GM12878 (cell line): Measurements from ENCODE around the gene CTRB1. TPM values are rescaled to one million over a fixed set of nuclear protein-coding genes. Genes with fewer than 3 reads are reported as not detected.

Experiments used
- ATAC-seq: fragments of 200-7000 bp; cut with Tn5 transposase; 3 replicates; pipeline ENCODE4 v1.9.1; 2020; ENCODE audit warnings: mild to moderate bottlenecking, moderate library complexity
- BruUV-seq: library from RNA; stranded (reverse); fragments of 400-500 nt; replicated peaks from 2 replicates; lab custom pipeline; 2021; lab: Mats Ljungman, UMichigan
- CTCF ChIA-PET: fragments of 300-600 bp; sonication (Branson Sonifier 250); formaldehyde crosslinking; extraction: SDS; loops from one replicate; lab custom pipeline; 2021; ENCODE audit warnings: inconsistent platforms; lab: Yijun Ruan, JAX
- POLR2A ChIA-PET: fragments of 350-600 bp; formaldehyde crosslinking; extraction: SDS; loops from one replicate; lab custom pipeline; 2021; ENCODE audit warnings: inconsistent platforms; lab: Charles Lee
- RAD21 ChIA-PET: fragments of 300-600 bp; sonication (Branson Sonifier 250); formaldehyde crosslinking; loops from one replicate; lab custom pipeline; 2023; ENCODE audit warnings: antibody characterized with exemption; ENCODE audit not compliant: unreplicated experiment; lab: Charles Lee
- SMC1A ChIA-PET: fragments of 300-600 bp; sonication (Branson Sonifier 250); formaldehyde crosslinking; loops from one replicate; lab custom pipeline; 2023; ENCODE audit not compliant: unreplicated experiment, uncharacterized antibody; lab: Charles Lee
- DNase-seq: peaks from one replicate; pipeline ENCODE4 v3.0.0-alpha.2; 2011; ENCODE audit warnings: low read depth, low spot score
- FAIRE-seq: peaks from 3 replicates; lab custom pipeline; 2011; peaks lifted over from hg19 to GRCh38; lab: Jason Lieb, UNC
- H2AFZ ChIP-seq: 2 replicates; pipeline ENCODE4 v1.6.0; 2011; ENCODE audit warnings: low read depth, low read length, control low read depth; ENCODE audit not compliant: control insufficient read depth
- H3K27ac ChIP-seq: 2 replicates; pipeline ENCODE4 v1.5.1; 2011; ENCODE audit warnings: control low read depth; ENCODE audit not compliant: control insufficient read depth, insufficient read depth
- H3K27me3 ChIP-seq, 2 experiments: replicated peaks in 1 of 2; 2 replicates each; pipeline versions ENCODE4 v1.6.0 to v1.6.1; 2011; ENCODE audit warnings: low read length in 1 of 2; ENCODE audit not compliant: control insufficient read depth in 2 of 2, insufficient read depth in 2 of 2
- H3K36me3 ChIP-seq, 2 experiments: 2 replicates each; pipeline ENCODE4 v1.5.1; 2011; ENCODE audit warnings: low read length in 1 of 2; ENCODE audit not compliant: control insufficient read depth in 2 of 2, insufficient read depth in 2 of 2
- H3K4me1 ChIP-seq: 2 replicates; pipeline ENCODE4 v1.6.1; 2011; ENCODE audit warnings: mild to moderate bottlenecking, low read length, moderate library complexity, mixed read lengths; ENCODE audit not compliant: control insufficient read depth, insufficient read depth
- H3K4me2 ChIP-seq: 2 replicates; pipeline ENCODE4 v1.6.0; 2011; ENCODE audit warnings: control low read depth; ENCODE audit not compliant: control insufficient read depth, insufficient read depth
- H3K4me3 ChIP-seq: fragments of 200-600 bp; sonication (generic); 2 replicates; pipeline ENCODE4 v1.5.1; 2016
- H3K79me2 ChIP-seq: 2 replicates; pipeline ENCODE4 v1.6.0; 2011; ENCODE audit warnings: low read length; ENCODE audit not compliant: control insufficient read depth, insufficient read depth
- H3K9ac ChIP-seq: 2 replicates; pipeline ENCODE4 v1.8.0; 2011; ENCODE audit warnings: low read length, control low read depth, mixed read lengths; ENCODE audit not compliant: control insufficient read depth, insufficient read depth
- H3K9me3 ChIP-seq: replicated peaks from 3 replicates; pipeline ENCODE4 v1.5.1; 2011; ENCODE audit warnings: mild to moderate bottlenecking, low read length; ENCODE audit not compliant: control insufficient read depth, insufficient read depth
- H4K20me1 ChIP-seq: 2 replicates; pipeline ENCODE4 v1.6.0; 2011; ENCODE audit not compliant: control insufficient read depth, insufficient read depth
- CEBPB ChIP-seq, 2 experiments: fragments of 150-350 bp in 1 of 2; IDR thresholded peaks; 2 replicates each; pipeline ENCODE4 v1.6.1; 2012 to 2014; ENCODE audit warnings: low read depth in 2 of 2, low read length in 2 of 2, borderline replicate concordance in 1 of 2, inconsistent platforms in 1 of 2
- E4F1 ChIP-seq: fragments of 450-650 bp; IDR thresholded peaks from 2 replicates; pipeline ENCODE4 v1.6.1; 2018; ENCODE audit warnings: borderline replicate concordance, mild to moderate bottlenecking; ENCODE audit not compliant: partially characterized antibody
- ETV6 ChIP-seq, 2 experiments: fragments of 450-650 bp in 1 of 2; IDR thresholded peaks in 1 of 2; conservative IDR thresholded peaks in 1 of 2; 2 replicates each; pipeline ENCODE4 v1.6.1; 2014; ENCODE audit warnings: antibody characterized with exemption in 1 of 2, borderline replicate concordance in 1 of 2, low read depth in 1 of 2, mild to moderate bottlenecking in 1 of 2, moderate library complexity in 1 of 2
- GABPA ChIP-seq: IDR thresholded peaks from 2 replicates; pipeline ENCODE4 v1.6.1; 2014; ENCODE audit warnings: antibody characterized with exemption, low read depth, mild to moderate bottlenecking, inconsistent platforms
- KLF5 ChIP-seq: fragments of 450-650 bp; IDR thresholded peaks from 2 replicates; pipeline ENCODE4 v1.6.1; 2014; ENCODE audit warnings: mild to moderate bottlenecking; ENCODE audit not compliant: partially characterized antibody
- SMAD5 ChIP-seq: IDR thresholded peaks from 2 replicates; pipeline ENCODE4 v1.6.1; 2016; ENCODE audit warnings: antibody characterized with exemption, low read depth
- SMC3 ChIP-seq: IDR thresholded peaks from 2 replicates; pipeline ENCODE4 v1.6.1; 2011; ENCODE audit warnings: low read length, improper control_type of control experiment, borderline replicate concordance
- SPI1 ChIP-seq: IDR thresholded peaks from 2 replicates; pipeline ENCODE4 v1.6.1; 2011; ENCODE audit warnings: low read depth, mild to moderate bottlenecking, low read length, moderate library complexity, borderline replicate concordance; ENCODE audit not compliant: insufficient read depth
- TBL1XR1 ChIP-seq: IDR thresholded peaks from 2 replicates; pipeline ENCODE4 v1.6.1; 2012; ENCODE audit warnings: low read depth, low read length, improper control_type of control experiment
- ZBTB33 ChIP-seq: fragments of 450-650 bp; IDR thresholded peaks from 2 replicates; pipeline ENCODE4 v1.6.1; 2017; ENCODE audit warnings: mild to moderate bottlenecking
- WGBS: methylation state at CpG from one replicate; pipeline ENCODE4 v1.1.6; 2016; ENCODE audit warnings: low lambda C conversion rate; ENCODE audit not compliant: insufficient replicate concordance, insufficient coverage; ENCODE audit errors: missing lambda C conversion rate; 5-methylcytosine and 5-hydroxymethylcytosine counted together
- in situ Hi-C: fragments of 300-500 bp; cut with MboI; formaldehyde crosslinking; loops from 9 replicates; pipeline ENCODE4 v1.14.3; 2018; ENCODE audit warnings: mixed read lengths
- intact Hi-C: fragments of 100-400 bp; cut with micrococcal nuclease; formaldehyde crosslinking; loops from one replicate; pipeline ENCODE4 v1.14.2; 2022; ENCODE audit not compliant: unreplicated experiment
- polyA plus RNA-seq, 11 experiments: library from polyadenylated mRNA; depleted of rRNA in 4 of 11; unstranded in 6 of 11; stranded (reverse) in 5 of 11; fragments of >200 nt; fragmentation: Nextera tagmentation in 4 of 11; fragmentation: Illumina TruSeq in 1 of 11; extraction: Ambion mirVana in 4 of 11; extraction: Trizol in 1 of 11; gene quantifications; 1 replicate in 1 of 11; 2 replicates in 10 of 11; pipeline versions ENCODE4 v1.2.1 to v1.2.3, GENCODE V29; 2011 to 2016; ENCODE audit warnings: inconsistent platforms in 2 of 11, missing spikeins in 2 of 11, low read depth in 1 of 11
- total RNA-seq, 4 experiments: library from RNA; depleted of rRNA in 3 of 4; stranded (reverse); fragments of >200 nt in 3 of 4; fragmentation: Illumina TruSeq in 1 of 4; extraction: Trizol in 1 of 4; gene quantifications; 2 replicates each; pipeline versions ENCODE4 v1.2.1 to v1.2.3, GENCODE V29; 2013 to 2021
- TF ChIP-seq, protein P1 (sequence below): IDR thresholded peaks from 2 replicates; pipeline ENCODE4 v1.6.1; 2012; ENCODE audit warnings: low read depth, low read length, improper control_type of control experiment

The CTRB1 gene
- total and polyA plus RNA-seq, 10 of the 15 experiments (the other 5 are each of a cell fraction or from before 2014, with no cell fraction given), result 0.28 to 4.4 TPM; not detected in 8

DNA sequence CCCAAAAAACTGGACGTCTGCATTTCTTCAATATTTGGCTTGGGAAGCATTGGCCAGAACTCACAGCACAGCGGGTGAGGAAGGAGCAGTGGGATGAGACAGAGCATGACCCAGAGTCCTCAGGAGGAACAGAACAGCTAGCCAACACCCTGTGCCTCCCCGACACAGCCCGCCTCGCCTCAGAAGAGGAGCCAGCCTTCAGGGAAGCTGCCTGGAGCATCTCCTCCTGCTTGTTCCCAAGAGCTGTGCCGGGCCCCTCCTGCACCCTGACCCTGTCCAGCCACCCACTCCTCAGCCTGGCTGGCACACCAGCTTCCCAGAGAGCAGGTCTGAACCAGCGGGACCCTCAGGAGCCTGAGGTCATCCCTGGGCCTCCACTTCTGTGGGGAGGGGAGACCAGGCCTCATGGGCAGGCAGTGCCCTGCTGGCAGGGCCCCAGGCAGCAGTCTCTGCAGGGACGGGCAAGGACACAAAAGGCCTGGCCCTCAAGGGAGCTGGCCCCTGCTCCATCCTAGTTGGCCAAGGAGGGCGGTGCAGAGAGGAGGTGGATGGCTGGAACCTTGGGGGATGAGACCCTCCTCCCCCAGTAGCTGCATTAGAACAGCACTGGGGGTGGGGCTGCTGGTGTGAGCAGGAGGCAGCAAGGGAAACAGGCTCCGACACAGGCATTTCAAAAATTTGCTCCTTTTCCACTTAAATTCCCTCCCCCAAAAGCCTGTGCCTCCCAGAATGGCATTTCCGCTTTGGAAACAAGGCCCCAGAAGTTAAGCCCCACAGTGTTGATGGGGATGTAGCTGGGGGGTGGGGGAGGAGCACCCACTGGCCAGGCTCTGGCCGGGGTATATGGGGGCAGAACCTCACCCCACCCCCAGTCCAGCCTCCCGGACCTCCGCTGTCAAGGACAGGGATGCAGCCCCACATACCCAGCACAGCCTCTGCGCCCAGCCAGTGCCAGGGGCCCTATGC lies 34.4 kb downstream of the CTRB1 start:
- Histone ChIP-seq H3K9ac (no peak overlapping the region), H3K79me2 (no peaks in the 10 kb centered on the region; the same call in 1 of the 2 replicates), H3K4me1 (peaks cover 8% of the 10 kb centered on the region), H3K27ac (no peak overlapping the region), H4K20me1 (peaks cover 13% of the 10 kb centered on the region), H3K9me3 (no peaks in the 10 kb centered on the region), H3K4me2 (no peak overlapping the region), H2AFZ (no peak overlapping the region), H3K4me3 (no peak overlapping the region), H3K36me3 (no peaks in the 10 kb centered on the region), H3K27me3 (peaks cover 0 to 4% of the 10 kb centered on the region in 2 experiments; a peak in 1 of 4 replicates)
- intact Hi-C loops (no loop called here), in situ Hi-C loops (no loop called here)
- no TSS peak for BruUV-seq
- 78% methylated on average over 14 of the region's 15 CpGs for WGBS
- POLR2A ChIA-PET, result no interaction called here
- RAD21 ChIA-PET, result no interaction called here
- SMC1A ChIA-PET, result no interaction called here
- ATAC-seq, result no peak
- DNase-seq, result no peak
- CTCF ChIA-PET, result no interaction called here
- no peak for FAIRE-seq
- no peak for TF ChIP-seq ZBTB33
- no peak for TF ChIP-seq KLF5
- no peak for TF ChIP-seq GABPA
- TF ChIP-seq SMC3, result no peak
- TF ChIP-seq, protein P1, sequence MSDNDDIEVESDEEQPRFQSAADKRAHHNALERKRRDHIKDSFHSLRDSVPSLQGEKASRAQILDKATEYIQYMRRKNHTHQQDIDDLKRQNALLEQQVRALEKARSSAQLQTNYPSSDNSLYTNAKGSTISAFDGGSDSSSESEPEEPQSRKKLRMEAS, result no peak
- no peak for TF ChIP-seq TBL1XR1
- TF ChIP-seq SPI1, result no peak
- no peak for TF ChIP-seq SMAD5
- TF ChIP-seq ETV6 (conservative IDR thresholded peaks at IDR 0.05 in 1 of 2, IDR thresholded peaks at IDR 0.05 in 1 of 2; ENCODE audit: borderline replicate concordance in 1 of 2, low read depth in 1 of 2), result no peak
- no peak for TF ChIP-seq E4F1
- no peak for TF ChIP-seq CEBPB (IDR thresholded peaks at IDR 0.05; ENCODE audit: borderline replicate concordance in 1 of 2, low read depth in 2 of 2, low read length in 2 of 2)
- TF ChIP-seq, all 136 proteins: peak for 0
